DMS153 treated with DMSO at 0.1 percent for 48 hours (cell line): ENCODE results near the gene NCEH1.
"Not testable (repeated sequence)": the region's sequence is repeated elsewhere in the genome, so short reads cannot be mapped to it uniquely, and the experiment has no call there.

Experiments used
- DNase-seq: peaks from one replicate; lab custom pipeline; 2025; ENCODE audit not compliant: unreplicated experiment; lab: John Stamatoyannopoulos, UW

Gene NCEH1

GRCh38 chr3:172710664-172711453 is at the start of gene NCEH1:
TSS of gene NCEH1 (minus strand) at chr3:172711067. CDS start at chr3:172710984, 83 bp downstream.
- DNase-seq: peak; percentile 91

- DNase-seq: not testable (repeated sequence)
These were observed 49.5 kb upstream of the NCEH1 start for GRCh38 chr3:172760416-172760815.

GRCh38 chr3:172753125-172753524 is 42.3 kb upstream of the NCEH1 start:
- DNase-seq: no peak

GRCh38 chr3:172752651-172753050 is 41.8 kb upstream of the NCEH1 start:
- no peak for DNase-seq

GRCh38 chr3:172751175-172751704 is 40.4 kb upstream of the NCEH1 start:
- no peak for DNase-seq

- DNase-seq: peak; percentile 99
These were observed 39.7 kb upstream of the NCEH1 start, which contains the start of gene ECT2 for GRCh38 chr3:172750368-172751174. TSS of gene ECT2 (plus strand) at chr3:172750726. CDS start at chr3:172754531, 3,805 bp downstream.

- DNase-seq: no peak
These were observed 39.2 kb upstream of the NCEH1 start for GRCh38 chr3:172750069-172750367.

GRCh38 chr3:172749230-172749965 is 38.5 kb upstream of the NCEH1 start:
- peak; percentile 67 for DNase-seq

GRCh38 chr3:172746475-172746874 is 35.6 kb upstream of the NCEH1 start:
- DNase-seq: no peak

- no peak for DNase-seq
These were observed 28.6 kb upstream of the NCEH1 start for GRCh38 chr3:172739462-172739861.

GRCh38 chr3:172735014-172735413 is 24.1 kb upstream of the NCEH1 start:
- no peak for DNase-seq

- no peak for DNase-seq
These were observed 15.5 kb upstream of the NCEH1 start for GRCh38 chr3:172726380-172726779.

- DNase-seq: not testable (repeated sequence)
These were observed 11.7 kb upstream of the NCEH1 start for GRCh38 chr3:172722536-172723040.

GRCh38 chr3:172717493-172718088 is 6.7 kb upstream of the NCEH1 start:
- DNase-seq: no peak

- no peak for DNase-seq
These were observed 5.6 kb upstream of the NCEH1 start for GRCh38 chr3:172716476-172716875.

GRCh38 chr3:172713316-172713715 is 2.4 kb upstream of the NCEH1 start:
- no peak for DNase-seq

- DNase-seq: no peak
These were observed 558 bp upstream of the NCEH1 start for GRCh38 chr3:172711454-172711795.

GRCh38 chr3:172709774-172710663 is 848 bp downstream of the NCEH1 start:
- no peak for DNase-seq

- no peak for DNase-seq
These were observed 1.7 kb downstream of the NCEH1 start for GRCh38 chr3:172708921-172709773.
